ENCODE measurements around the gene L1TD1.

GRCh38 chr1:62260688-62261087, 66.0 kb downstream of the L1TD1 start:
- TF ChIP-seq MYC (IDR thresholded peaks at IDR 0.05; ENCODE audit: low read depth, low read length), result no peak
- no peak for TF ChIP-seq JUN (IDR thresholded peaks at IDR 0.05; ENCODE audit: borderline replicate concordance, insufficient read depth, insufficient read length, low read depth)
- TF ChIP-seq CTCF (IDR thresholded peaks at IDR 0.05; ENCODE audit: extremely low read depth in 1 of 2, insufficient read depth in 1 of 2, low read depth in 1 of 2, low read length in 2 of 2), result no peak
- no peak for TF ChIP-seq POLR2A (IDR thresholded peaks at IDR 0.05; ENCODE audit: low read depth, low read length)
